ENCODE data around the gene C2orf49.
"Not testable (repeated sequence)": the region's sequence is repeated elsewhere in the genome, so short reads cannot be mapped to it uniquely, and the experiment has no call there.

GRCh38 chr2:105327271-105327670 is 10.1 kb upstream of the C2orf49 start:
- not testable (repeated sequence) for TF ChIP-seq YY1 (IDR thresholded peaks at IDR 0.05; ENCODE audit: insufficient read depth, insufficient read length); SUZ12 (IDR thresholded peaks at IDR 0.05; ENCODE audit: extremely low read depth, insufficient read depth, insufficient read length); ZNF274 (IDR thresholded peaks at IDR 0.05; ENCODE audit: low read depth, low read length)

Measured in NT2/D1 (cell line).